Smooth muscle cell (in vitro differentiated cells): Measurements from ENCODE around the gene STXBP6. TPM values are rescaled to one million over a fixed set of nuclear protein-coding genes. Genes with fewer than 3 reads are reported as not detected.
"Not testable (repeated sequence)": the region's sequence is repeated elsewhere in the genome, so short reads cannot be mapped to it uniquely, and the experiment has no call there.

ENCODE experiments used
- DNase-seq: peaks from one replicate; lab custom pipeline; 2025; ENCODE audit not compliant: unreplicated experiment; lab: John Stamatoyannopoulos, UW
- H2AFZ ChIP-seq: fragments of 200-600 bp; sonication (generic); 2 replicates; pipeline ENCODE4 v1.6.0; 2016; ENCODE audit warnings: antibody characterized with exemption, low read depth, mild to moderate bottlenecking
- H3F3A ChIP-seq: fragments of 200-600 bp; sonication (generic); 2 replicates; pipeline ENCODE4 v1.6.0; 2017; ENCODE audit warnings: antibody characterized with exemption, low read depth
- H3K27ac ChIP-seq: fragments of 200-600 bp; sonication (generic); 2 replicates; pipeline ENCODE4 v1.5.1; 2016; ENCODE audit warnings: low read depth, mild to moderate bottlenecking
- H3K27me3 ChIP-seq: fragments of 200-600 bp; sonication (generic); 2 replicates; pipeline ENCODE4 v1.6.1; 2016; ENCODE audit warnings: low read depth, mild to moderate bottlenecking
- H3K36me3 ChIP-seq: fragments of 200-600 bp; sonication (generic); 2 replicates; pipeline ENCODE4 v1.5.1; 2016; ENCODE audit warnings: low read depth
- H3K4me1 ChIP-seq: fragments of 200-600 bp; sonication (generic); 2 replicates; pipeline ENCODE4 v1.5.1; 2016; ENCODE audit warnings: low read depth
- H3K4me2 ChIP-seq: fragments of 200-600 bp; sonication (generic); 2 replicates; pipeline ENCODE4 v1.6.0; 2016; ENCODE audit warnings: mild to moderate bottlenecking
- H3K4me3 ChIP-seq: fragments of 200-600 bp; sonication (generic); 2 replicates; pipeline ENCODE4 v1.5.1; 2016; ENCODE audit warnings: mild to moderate bottlenecking
- H3K79me2 ChIP-seq: fragments of 200-600 bp; sonication (generic); 2 replicates; pipeline ENCODE4 v1.6.0; 2016; ENCODE audit warnings: low read depth, mild to moderate bottlenecking
- H3K9ac ChIP-seq: fragments of 200-600 bp; sonication (generic); 2 replicates; pipeline ENCODE4 v1.6.0; 2016; ENCODE audit warnings: low read depth
- H3K9me3 ChIP-seq: fragments of 200-600 bp; sonication (generic); replicated peaks from 2 replicates; pipeline ENCODE4 v1.5.1; 2016; ENCODE audit warnings: low read depth
- H4K20me1 ChIP-seq: fragments of 200-600 bp; sonication (generic); 2 replicates; pipeline ENCODE4 v1.6.0; 2016; ENCODE audit warnings: low read depth
- CTCF ChIP-seq: fragments of 200-600 bp; sonication (generic); IDR thresholded peaks from 2 replicates; pipeline ENCODE4 v1.5.1; 2017; ENCODE audit warnings: borderline replicate concordance, mild to moderate bottlenecking, antibody characterized with exemption; ENCODE audit not compliant: insufficient read depth, poor library complexity, severe bottlenecking
- WGBS: methylation state at CpG from one replicate; pipeline ENCODE4 v1.1.7; 2016; ENCODE audit warnings: low lambda C conversion rate; 5-methylcytosine and 5-hydroxymethylcytosine counted together
- polyA plus RNA-seq: library from polyadenylated mRNA; unstranded; fragments of >200 nt; fragmentation: Nextera tagmentation; extraction: Ambion mirVana; gene quantifications from 2 replicates; pipeline ENCODE4 v1.2.1, GENCODE V29; 2016
- total RNA-seq: library from RNA; depleted of rRNA; stranded (reverse); fragments of >200 nt; gene quantifications from 2 replicates; pipeline ENCODE4 v1.2.3, GENCODE V29; 2014

STXBP6 gene
- total and polyA plus RNA-seq, 2 experiments from 2014 or later: 144 to 170 TPM

GRCh38 chr14:24777678-24778077, 272.3 kb downstream of the STXBP6 start:
- no peak for TF ChIP-seq CTCF
- Histone ChIP-seq H3K4me1 (no peaks in the 10 kb centered on the region), H3F3A (no peaks in the 10 kb centered on the region), H3K9me3 (no peaks in the 10 kb centered on the region), H4K20me1 (no peaks in the 10 kb centered on the region), H3K4me3 (no peak overlapping the region), H3K79me2 (no peaks in the 10 kb centered on the region), H3K9ac (no peak overlapping the region), H3K27ac (no peak overlapping the region), H3K36me3 (no peaks in the 10 kb centered on the region), H3K27me3 (no peaks in the 10 kb centered on the region), H2AFZ (no peak overlapping the region), H3K4me2 (no peak overlapping the region)
- 76% methylated on average over 2 of the region's 2 CpGs for WGBS
- DNase-seq: no peak

- H3K4me3 ChIP-seq: no peak overlapping the region
- no peaks in the 10 kb centered on the region for H3K27me3 ChIP-seq
- no peaks in the 10 kb centered on the region for H3K36me3 ChIP-seq
- WGBS: 83% methylated on average over 8 of the region's 8 CpGs
- H3F3A ChIP-seq: no peaks in the 10 kb centered on the region
- no peaks in the 10 kb centered on the region for H4K20me1 ChIP-seq
- no peaks in the 10 kb centered on the region for H3K4me1 ChIP-seq
- no peak overlapping the region for H3K4me2 ChIP-seq
- H2AFZ ChIP-seq: no peak overlapping the region
- H3K79me2 ChIP-seq: no peaks in the 10 kb centered on the region
- H3K27ac ChIP-seq: no peak overlapping the region
- DNase-seq: no peak
- H3K9me3 ChIP-seq: no peaks in the 10 kb centered on the region
- TF ChIP-seq CTCF: no peak
- H3K9ac ChIP-seq: no peak overlapping the region
Measured at GRCh38 chr14:24775950-24776349, 274.0 kb downstream of the STXBP6 start.

GRCh38 chr14:24774187-24774915, 275.6 kb downstream of the STXBP6 start:
- Histone ChIP-seq H3K4me2 (peak overlapping the region; percentile 45), H3K9ac (no peak overlapping the region), H3K36me3 (no peaks in the 10 kb centered on the region), H3K27ac (peak overlapping the region; percentile 40), H3K27me3 (no peaks in the 10 kb centered on the region), H4K20me1 (no peaks in the 10 kb centered on the region), H3K4me1 (no peaks in the 10 kb centered on the region), H3K9me3 (no peaks in the 10 kb centered on the region), H3K79me2 (no peaks in the 10 kb centered on the region), H3K4me3 (no peak overlapping the region), H3F3A (no peaks in the 10 kb centered on the region), H2AFZ (no peak overlapping the region)
- TF ChIP-seq CTCF: no peak
- WGBS: 32% methylated on average over 6 of the region's 6 CpGs
- no peak for DNase-seq

- not testable (repeated sequence) for H4K20me1 ChIP-seq, H3K27ac ChIP-seq, H3K4me1 ChIP-seq, H3K4me3 ChIP-seq, H3K27me3 ChIP-seq, H3K9ac ChIP-seq, H3K79me2 ChIP-seq, H3K4me2 ChIP-seq, H3F3A ChIP-seq, DNase-seq, H3K36me3 ChIP-seq, H2AFZ ChIP-seq, H3K9me3 ChIP-seq
- 84% methylated on average over 1 of the region's 1 CpG for WGBS
Measured at GRCh38 chr14:24773564-24773963, 276.4 kb downstream of the STXBP6 start.
